Measurements from ENCODE around the gene WRNIP1. TPM values are rescaled to one million over a fixed set of nuclear protein-coding genes. Genes with fewer than 3 reads are reported as not detected.

Gene WRNIP1
- total and polyA plus RNA-seq, 2 of the 8 experiments (the other 6 are each of a cell fraction or from before 2014, with no cell fraction given): 38.2 to 39.2 TPM

DNA sequence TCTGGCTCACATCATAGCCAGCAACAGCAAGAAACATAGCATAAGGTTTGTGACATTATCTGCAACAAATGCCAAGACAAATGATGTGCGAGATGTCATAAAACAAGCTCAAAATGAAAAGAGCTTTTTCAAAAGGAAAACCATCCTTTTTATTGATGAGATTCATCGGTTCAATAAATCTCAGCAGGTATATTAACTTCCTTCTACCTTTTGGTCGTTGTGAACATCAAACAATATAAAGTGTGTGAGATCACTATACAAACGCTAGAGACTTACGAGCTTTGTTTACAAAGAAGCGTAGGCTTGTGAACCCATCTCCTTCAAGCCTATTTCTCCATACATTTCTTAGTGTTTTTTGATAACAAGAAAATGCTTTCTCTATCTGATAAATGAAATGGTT, 3.5 kb downstream of the WRNIP1 start:
- Histone ChIP-seq H4K91ac (replicated peaks; ENCODE audit: insufficient read length, low read length) (no peak overlapping the region), H2BK5ac (ENCODE audit: low read depth, low read length) (no peak overlapping the region), H3K79me2 (ENCODE audit: control insufficient read depth in 1 of 2, insufficient read depth in 2 of 2, low read length in 2 of 2) (peaks cover 16 to 74% of the 10 kb centered on the region in 2 experiments), H3K56ac (replicated peaks; ENCODE audit: insufficient read length, low read depth, low read length) (no peak overlapping the region), H3K27me3 (replicated peaks in 1 of 4; ENCODE audit: control insufficient read depth in 3 of 4, extremely low read depth in 1 of 4, insufficient read depth in 3 of 4, low read length in 3 of 4) (no peaks in the 10 kb centered on the region), H2AK5ac (ENCODE audit: low read depth, low read length) (no peak overlapping the region), H4K20me1 (replicated peaks in 1 of 2; ENCODE audit: control insufficient read depth in 1 of 2, insufficient read depth in 2 of 2, low read length in 2 of 2) (peaks cover 14 to 24% of the 10 kb centered on the region in 2 experiments), H3K23me2 (ENCODE audit: low read depth, low read length) (peaks cover 11% of the 10 kb centered on the region), H4K5ac (ENCODE audit: insufficient read length, low read depth, low read length) (no peak overlapping the region), H2BK20ac (ENCODE audit: low read length) (no peak overlapping the region), H3K4ac (replicated peaks; ENCODE audit: insufficient read length, low read depth, low read length) (no peak overlapping the region), H3K23ac (ENCODE audit: insufficient read length) (no peak overlapping the region), H3K4me3 (ENCODE audit: extremely low read depth in 1 of 4, insufficient read depth in 2 of 4, low read depth in 3 of 4, low read length in 4 of 4) (no peak overlapping the region), H2BK120ac (replicated peaks; ENCODE audit: low read depth, low read length) (no peak overlapping the region), H2BK15ac (ENCODE audit: low read length) (no peak overlapping the region), H2BK12ac (ENCODE audit: low read depth, low read length) (no peak overlapping the region), H3K27ac (ENCODE audit: low read depth, low read length) (no peak overlapping the region), H2AFZ (ENCODE audit: low read length) (no peak overlapping the region), H3K79me1 (ENCODE audit: low read depth, low read length) (peaks cover 27% of the 10 kb centered on the region), H3K9ac (replicated peaks in 1 of 4; ENCODE audit: extremely low read depth in 1 of 4, low read depth in 3 of 4, low read length in 3 of 4) (no peak overlapping the region), H3K18ac (ENCODE audit: extremely low read depth, low read length) (no peak overlapping the region), H3K9me3 (ENCODE audit: insufficient read depth in 2 of 2, low read depth in 1 of 2, low read length in 1 of 2) (no peaks in the 10 kb centered on the region), H3K4me1 (replicated peaks in 1 of 4; ENCODE audit: control insufficient read depth in 3 of 4, insufficient read depth in 4 of 4, low read length in 3 of 4) (peaks cover 0 to 11% (median 8%) of the 10 kb centered on the region in 4 experiments; a peak in 4 of 7 replicates), H3K4me2 (ENCODE audit: insufficient read depth in 1 of 2, low read depth in 2 of 2, low read length in 2 of 2) (peak overlapping the region in 1 of 2 experiments; percentile 83; a peak in 1 of 4 replicates), H3K14ac (ENCODE audit: insufficient read length) (no peak overlapping the region), H3K36me3 (ENCODE audit: control insufficient read depth in 2 of 4, insufficient read depth in 4 of 4, low read length in 3 of 4) (peaks cover 0 to 23% (median 4%) of the 10 kb centered on the region in 4 experiments; a peak in 4 of 8 replicates), H4K8ac (ENCODE audit: extremely low read depth, insufficient read depth, low read length) (no peak overlapping the region; the same call in 1 of the 2 replicates)
- ChIA-PET CTCF (ENCODE audit: partially characterized antibody) (interaction anchor here (0.7 to 3.9 kb wide), 11 partner anchors 8 to 194 kb away, joined by 3 to 20 read pairs (median 5); partner anchors contain the start of genes MYLK4 and SERPINB1), POLR2A (ENCODE audit: partially characterized antibody) (interaction anchor here (1.2 to 5.6 kb wide), 5 partner anchors 9 to 295 kb away, joined by 3 to 21 read pairs (median 6); no protein-coding TSS in a partner anchor)
- DNase-seq (ENCODE audit: low read depth in 1 of 2, low spot score in 2 of 2): no peak
- 74% methylated on average over 6 of the region's 6 CpGs; no CpG with 5 or more reads in 1 of the 2 experiments for WGBS, 2 experiments (ENCODE audit: extremely low coverage in 1 of 2, insufficient coverage in 1 of 2, insufficient read length in 1 of 2, insufficient replicate concordance in 2 of 2, low coverage in 1 of 2, low lambda C conversion rate in 2 of 2, missing lambda C conversion rate in 1 of 2)
- no peak for TF ChIP-seq KDM1A (IDR thresholded peaks at IDR 0.05; ENCODE audit: borderline replicate concordance, low read length)
- no peak for TF ChIP-seq TAF7 (optimal IDR thresholded peaks at IDR 0.05; ENCODE audit: borderline replicate concordance, low read depth, low read length)
- no peak for TF ChIP-seq CEBPB (IDR thresholded peaks at IDR 0.05; ENCODE audit: low read depth, low read length)
- FAIRE-seq: no peak

All from H1 (cell line).